GM18868 (cell line): ENCODE data around the gene SLC26A8.
"Not testable (repeated sequence)": the region's sequence is repeated elsewhere in the genome, so short reads cannot be mapped to it uniquely, and the experiment has no call there.

ENCODE experiments used
- ATAC-seq: cut with Tn5 transposase; IDR thresholded peaks from one replicate; pipeline ENCODE4 v1.9.1; 2021; ENCODE audit warnings: mild to moderate bottlenecking, moderate library complexity; ENCODE audit not compliant: unreplicated experiment

The SLC26A8 gene

DNA sequence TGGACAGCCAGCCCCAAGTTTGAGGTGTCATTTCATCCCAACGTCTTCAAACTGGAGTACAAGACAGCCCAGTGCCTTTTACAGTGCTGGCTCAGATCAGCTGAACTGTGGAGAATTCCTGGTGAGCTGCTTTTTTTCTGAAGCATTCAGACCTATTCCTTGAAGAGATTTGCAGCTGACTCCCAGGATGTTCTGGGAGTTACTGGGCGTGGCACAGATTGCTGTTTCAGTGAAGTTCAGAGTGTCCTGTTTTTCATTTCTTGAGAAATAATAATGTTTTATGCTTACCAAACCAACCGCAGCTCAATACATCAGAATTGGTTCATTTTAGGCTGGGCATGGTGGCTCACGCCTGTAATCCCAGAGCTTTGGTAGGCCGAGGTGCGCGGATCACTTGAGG, 70.1 kb downstream of the SLC26A8 start:
- ATAC-seq: no peak

DNA sequence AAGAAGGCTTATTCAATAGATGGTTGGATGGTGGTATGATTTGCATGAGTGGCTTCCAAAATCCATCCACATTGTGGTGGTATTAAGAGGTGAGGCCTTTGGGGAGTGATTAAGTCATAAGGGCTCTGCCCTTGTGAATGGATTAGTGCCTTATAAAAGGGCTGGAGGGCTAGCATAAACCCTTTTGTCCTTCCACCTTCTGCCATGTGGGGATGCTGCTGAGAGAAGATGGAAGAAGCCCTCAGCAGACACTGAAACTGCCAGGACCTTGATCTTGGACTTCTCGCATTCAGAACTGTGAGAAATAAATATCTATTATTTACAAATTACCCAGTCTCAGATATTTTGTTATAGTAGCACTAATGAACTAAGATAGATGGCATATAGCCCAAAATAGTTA, 75.7 kb downstream of the SLC26A8 start:
- no peak for ATAC-seq

DNA sequence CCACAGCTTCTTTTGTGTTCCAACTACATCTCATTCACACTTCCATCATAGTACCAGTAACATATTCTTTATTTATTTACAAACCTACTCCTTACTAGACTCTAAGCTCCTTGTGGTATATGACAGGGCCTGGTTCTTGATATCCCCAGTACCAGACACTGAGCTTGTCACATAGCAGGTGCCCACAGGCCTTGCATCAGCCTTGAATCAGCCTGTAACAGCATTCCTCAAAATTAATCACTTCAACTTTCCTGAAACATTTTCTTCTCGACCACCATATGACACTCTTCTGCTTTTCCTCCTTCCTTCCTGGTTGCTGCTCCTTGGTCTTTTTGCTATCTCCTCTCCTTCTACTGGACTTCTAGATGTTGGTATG, 78.8 kb downstream of the SLC26A8 start:
- ATAC-seq: no peak

- ATAC-seq: no peak
Observed at GRCh38 chr6:35943390-35943789, 81.1 kb downstream of the SLC26A8 start.

- ATAC-seq: no peak
Observed at GRCh38 chr6:35942355-35942754, 82.1 kb downstream of the SLC26A8 start.

DNA sequence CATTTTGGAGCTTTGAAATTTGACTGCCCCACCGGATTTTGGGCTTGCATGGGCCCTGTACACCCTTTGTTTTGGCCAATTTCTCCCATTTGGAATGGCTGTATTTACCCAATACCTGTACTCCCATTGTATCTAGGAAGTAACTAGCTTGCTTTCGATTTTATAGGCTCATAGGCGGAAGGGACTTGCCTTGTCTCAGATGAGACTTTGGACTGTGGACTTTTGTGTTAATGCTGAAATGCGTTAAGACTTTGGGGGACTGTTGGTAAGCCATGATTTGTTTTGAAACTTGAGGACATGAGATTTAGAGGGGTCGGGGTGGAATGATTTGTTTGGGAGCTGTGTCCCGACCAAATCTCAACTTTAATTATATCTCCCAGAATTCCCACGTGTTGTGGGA, 83.3 kb downstream of the SLC26A8 start:
- ATAC-seq: not testable (repeated sequence)

DNA sequence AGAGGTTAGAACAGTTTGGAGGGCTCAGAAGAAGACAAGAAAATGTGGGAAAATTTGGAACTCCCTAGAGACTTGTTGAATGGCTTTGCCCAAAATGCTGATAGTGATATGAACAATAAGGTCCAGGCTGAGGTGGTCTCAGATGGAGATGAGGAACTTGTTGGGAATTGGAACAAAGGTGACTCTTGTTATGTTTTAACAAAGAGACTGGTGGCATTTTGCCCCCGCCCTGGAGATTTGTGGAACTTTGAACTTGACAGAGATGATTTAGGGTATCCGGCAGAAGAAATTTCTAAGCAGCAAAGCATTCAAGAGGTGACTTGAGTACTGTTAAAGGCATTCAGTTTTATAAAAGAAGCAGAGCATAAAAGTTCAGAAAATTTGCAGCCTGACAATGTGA, 84.4 kb downstream of the SLC26A8 start:
- ATAC-seq: not testable (repeated sequence)

GRCh38 chr6:35939259-35939658, 85.2 kb downstream of the SLC26A8 start:
- not testable (repeated sequence) for ATAC-seq

DNA sequence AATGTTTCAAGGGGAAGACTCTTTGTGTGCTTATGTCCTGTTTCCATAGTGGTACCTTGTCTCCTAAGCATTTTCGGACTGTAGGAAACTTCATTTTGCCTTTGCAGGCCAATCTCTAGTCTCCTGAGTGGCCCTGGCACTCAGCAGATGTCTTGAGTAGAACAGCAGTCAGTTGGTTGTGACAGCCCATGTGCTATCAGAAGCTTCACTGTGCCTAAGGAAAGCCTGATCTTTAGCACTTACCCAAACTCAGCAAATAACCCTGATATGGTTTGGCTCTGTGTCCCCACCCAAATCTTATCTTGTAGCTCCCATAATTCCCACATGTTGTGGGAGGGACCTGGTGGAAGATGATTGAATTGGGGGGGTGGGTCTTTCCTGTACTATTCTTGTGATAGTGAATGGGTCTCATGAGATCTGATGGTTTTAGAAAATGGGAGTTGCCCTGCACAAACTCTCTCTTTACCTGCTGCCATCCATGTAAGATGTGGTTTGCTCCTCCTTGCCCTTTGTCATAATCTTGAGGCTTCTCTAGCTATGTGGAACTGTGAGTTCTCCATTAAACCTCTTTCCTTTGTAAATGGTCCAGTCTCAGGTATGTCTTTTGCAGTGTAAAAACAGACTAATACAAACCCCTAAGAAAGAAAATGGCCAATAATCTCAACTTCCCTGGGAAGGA, 87.6 kb downstream of the SLC26A8 start:
- ATAC-seq: no peak

DNA sequence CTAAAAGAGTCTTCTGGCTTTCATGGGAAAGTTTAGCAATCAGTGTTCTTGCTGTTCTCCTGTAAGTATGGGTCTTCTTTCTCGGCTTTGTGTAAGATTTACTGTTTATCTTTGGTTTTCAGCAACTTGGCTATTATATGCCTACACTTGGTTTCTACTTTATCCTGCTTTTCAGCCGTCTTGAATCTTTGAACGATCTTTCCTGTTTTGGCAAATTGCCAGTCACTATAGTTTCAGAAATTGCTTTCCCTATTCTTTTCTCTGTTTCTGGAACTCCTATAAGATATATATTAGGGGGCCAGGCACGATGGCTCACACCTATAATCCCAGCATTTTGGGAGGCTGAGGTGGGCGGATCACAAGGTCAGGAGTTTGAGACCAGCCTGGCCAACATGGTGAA, 89.0 kb downstream of the SLC26A8 start:
- ATAC-seq: no peak

DNA sequence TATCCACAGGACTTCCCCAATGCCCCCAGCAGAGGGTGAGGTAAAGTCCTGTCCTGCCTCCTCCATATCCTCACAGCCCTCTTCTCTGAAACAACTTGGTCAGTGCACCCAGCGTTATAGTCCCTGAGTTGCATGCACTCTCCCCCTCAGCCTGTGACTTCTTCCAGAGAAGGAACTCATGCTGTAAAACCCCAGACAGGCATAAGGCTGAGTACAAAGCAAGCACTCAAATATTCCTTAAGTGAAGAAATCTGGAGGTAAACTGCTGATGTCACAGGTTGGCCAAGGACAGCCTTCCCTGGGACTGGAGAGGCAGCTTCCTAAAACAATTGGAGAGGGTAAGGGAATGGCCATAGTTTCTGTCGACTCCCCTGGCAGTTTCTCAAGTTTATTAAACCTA, 90.6 kb downstream of the SLC26A8 start:
- ATAC-seq: no peak

DNA sequence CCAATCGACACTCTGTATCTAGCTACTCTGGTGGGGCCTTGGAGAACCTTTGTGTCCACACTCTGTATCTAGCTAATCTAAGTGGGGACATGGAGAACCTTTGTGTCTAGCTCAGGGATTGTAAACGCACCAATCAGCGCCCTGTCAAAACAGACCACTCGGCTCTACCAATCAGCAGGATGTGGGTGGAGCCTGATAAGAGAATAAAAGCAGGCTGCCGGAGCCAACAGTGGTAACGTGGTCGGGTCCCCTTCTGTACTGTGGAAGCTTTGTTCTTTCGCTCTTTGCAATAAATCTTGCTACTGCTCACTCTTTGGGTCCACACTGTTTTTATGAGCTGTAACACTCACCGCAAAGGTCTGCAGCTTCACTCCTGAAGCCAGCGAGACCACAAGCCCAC, 92.6 kb downstream of the SLC26A8 start:
- not testable (repeated sequence) for ATAC-seq

GRCh38 chr6:35931120-35931561, 93.3 kb downstream of the SLC26A8 start:
- ATAC-seq: no peak

DNA sequence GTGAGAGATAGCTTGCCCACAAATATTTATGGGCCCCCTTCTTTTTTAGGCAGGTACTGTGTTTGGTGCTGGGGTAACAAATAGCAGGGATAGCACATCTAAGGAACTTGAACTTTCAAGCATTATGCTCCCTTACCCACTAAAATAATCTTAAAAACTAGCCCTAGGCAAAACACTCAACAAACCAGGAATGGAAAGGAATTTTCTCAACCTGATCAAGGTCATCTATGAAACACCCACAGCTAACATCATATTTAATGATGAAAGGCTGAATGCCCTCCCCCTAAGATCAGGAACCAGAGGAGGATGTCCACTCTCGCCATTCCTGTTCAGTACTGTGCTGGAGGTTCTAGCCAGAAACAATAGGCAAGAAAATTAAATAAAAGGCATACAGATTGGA, 94.8 kb downstream of the SLC26A8 start:
- no peak for ATAC-seq

- no peak for ATAC-seq
Observed at GRCh38 chr6:35926509-35927215, 97.8 kb downstream of the SLC26A8 start.

DNA sequence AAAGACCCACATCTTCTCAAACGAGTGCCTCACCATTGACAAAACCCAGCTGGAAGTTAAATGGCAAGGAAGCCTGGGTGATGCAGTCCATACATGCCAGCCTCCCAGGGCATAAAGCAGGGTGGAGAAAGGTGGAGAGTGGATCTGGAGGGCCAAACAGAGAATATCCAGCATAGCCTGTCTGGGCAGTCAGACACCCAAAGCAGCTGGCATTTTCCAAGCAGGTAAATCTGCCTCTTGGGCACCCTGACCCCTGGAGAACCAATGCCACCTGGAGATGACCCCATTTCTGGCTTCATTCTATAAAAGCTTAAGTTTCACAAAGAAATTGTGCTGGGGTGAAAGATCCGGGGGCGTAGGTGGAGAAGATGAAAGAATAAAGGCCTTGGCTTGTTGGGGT, 98.5 kb downstream of the SLC26A8 start:
- ATAC-seq: no peak

DNA sequence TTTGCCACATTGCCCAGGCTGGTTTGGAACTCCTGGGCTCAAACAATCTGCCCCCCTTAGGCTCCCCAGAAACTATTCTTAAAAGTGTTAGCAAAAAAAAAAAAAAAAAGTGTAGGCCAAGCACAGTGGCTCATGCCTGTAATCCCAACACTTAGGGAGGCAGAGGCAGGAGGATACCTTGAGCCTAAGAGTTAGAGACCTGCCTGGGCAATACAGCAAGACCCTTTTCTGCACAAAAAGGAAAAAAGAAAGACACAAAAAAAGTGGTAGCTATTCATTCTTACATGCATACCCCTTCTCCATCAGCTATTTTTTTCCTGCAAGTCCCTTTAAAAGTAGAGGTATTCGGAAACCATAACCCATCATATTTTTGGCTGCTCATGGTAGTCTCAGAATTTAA, 100.3 kb downstream of the SLC26A8 start:
- ATAC-seq: no peak

- ATAC-seq: no peak
Observed at GRCh38 chr6:35922139-35922554, 102.3 kb downstream of the SLC26A8 start.

- peak; percentile 64 for ATAC-seq
Observed at GRCh38 chr6:35920793-35921732, 103.4 kb downstream of the SLC26A8 start, which contains the start of gene SRPK1. TSS of gene SRPK1 (minus strand) at chr6:35921098. CDS start at chr6:35921056, 42 bp downstream.

DNA sequence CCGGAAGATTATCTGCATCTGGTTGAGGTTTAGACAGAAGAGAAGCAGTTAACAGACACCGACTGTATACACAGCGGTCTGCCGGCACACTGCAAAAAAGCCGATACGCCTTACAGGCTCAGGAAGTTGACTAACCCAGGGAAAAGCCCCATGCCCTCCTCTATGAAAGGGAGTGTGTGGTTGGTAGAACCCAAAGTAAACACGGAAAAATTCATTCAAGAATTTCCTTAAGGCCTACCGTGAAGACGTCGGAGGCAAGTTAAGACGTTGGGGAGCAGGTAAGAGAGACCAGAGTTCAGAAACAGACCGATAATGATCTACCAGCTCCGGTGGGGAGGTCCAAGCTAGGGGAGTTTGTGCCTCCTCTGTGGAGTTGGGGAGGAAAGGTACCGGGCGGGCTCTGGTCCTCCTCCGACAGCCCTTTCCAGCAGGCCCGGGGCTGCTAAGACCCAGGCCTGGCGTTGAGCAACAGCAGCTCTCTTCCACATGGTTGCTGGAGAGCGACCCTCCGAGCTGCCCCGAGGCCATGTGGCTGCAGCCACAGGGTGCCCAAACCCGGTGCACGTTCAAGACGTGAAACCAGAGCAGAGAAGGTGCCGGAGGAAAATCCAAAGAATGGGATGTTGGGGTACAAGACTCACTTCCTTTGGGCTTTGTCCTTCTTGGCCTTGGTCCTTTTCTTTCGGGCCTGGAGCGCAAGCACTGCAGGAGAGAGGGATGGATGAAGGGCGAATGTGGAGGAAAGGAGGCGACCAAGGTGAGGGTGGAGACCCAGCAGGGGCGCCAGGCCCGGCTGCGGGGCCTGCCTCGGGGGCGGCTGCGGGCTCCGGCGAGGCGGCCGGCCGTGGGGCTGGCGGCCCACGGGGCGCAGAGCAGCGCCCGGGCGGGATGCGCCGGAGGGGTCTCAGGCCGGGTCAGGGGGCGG, 104.4 kb downstream of the SLC26A8 start:
- peak; percentile 44 for ATAC-seq
